ENCODE data around the gene TTLL9.

- TF ChIP-seq CTCF (IDR thresholded peaks at IDR 0.05; ENCODE audit: low read depth, low read length) = no peak
- no peak for TF ChIP-seq POLR2A (IDR thresholded peaks at IDR 0.05; ENCODE audit: extremely low read depth, insufficient read length)
- TF ChIP-seq MYC (IDR thresholded peaks at IDR 0.05; ENCODE audit: low read depth, low read length) = no peak; the same call in 1 of the 2 replicates
- TF ChIP-seq MAX (IDR thresholded peaks at IDR 0.05; ENCODE audit: low read depth, low read length) = 0 out of 2 replicates have a peak, but pooled peaks have one; percentile 9
Measured at GRCh38 chr20:31835977-31836852, 34.2 kb upstream of the TTLL9 start.

Measured in NB4 (cell line).